A673 (cell line): Measurements from ENCODE around the gene GLI2.

Experiments used
- CTCF ChIP-seq: fragments of 300-800, 200-600 bp; sonication (generic); conservative IDR thresholded peaks from 2 replicates; pipeline ENCODE4 v1.5.1; 2017; ENCODE audit warnings: low read depth, mild to moderate bottlenecking, antibody characterized with exemption, low read length, moderate library complexity, mixed read lengths
- EZH2 ChIP-seq: fragments of 200-600 bp; sonication (generic); IDR thresholded peaks from 2 replicates; pipeline ENCODE4 v1.6.1; 2017; ENCODE audit warnings: borderline replicate concordance, low read depth, mild to moderate bottlenecking, mixed read lengths, antibody characterized with exemption, low read length; ENCODE audit not compliant: poor library complexity, severe bottlenecking

DNA sequence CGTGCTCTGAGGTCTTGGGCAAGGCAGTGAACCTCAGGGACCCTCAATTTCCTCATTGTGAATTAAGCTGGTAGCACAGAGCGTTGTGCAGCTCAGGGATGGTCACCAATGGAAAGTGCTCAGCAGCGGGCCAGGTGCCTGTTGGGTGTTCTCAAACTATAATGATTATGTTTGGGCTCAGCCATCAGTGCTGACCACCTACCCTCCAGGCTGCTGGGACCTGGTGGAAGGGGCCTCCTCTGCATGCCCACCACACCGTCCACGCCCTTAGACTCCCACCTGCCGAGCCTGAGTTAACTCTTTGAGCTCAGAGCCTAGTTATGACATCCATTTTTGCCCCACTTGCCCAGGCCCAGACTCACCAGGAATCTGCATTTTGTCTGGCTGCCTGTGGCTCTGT lies 35.0 kb downstream of the GLI2 start:
- no peak for TF ChIP-seq EZH2
- TF ChIP-seq CTCF = no peak
